ENCODE measurements around the gene NCKIPSD. TPM values are rescaled to one million over a fixed set of nuclear protein-coding genes. Genes with fewer than 3 reads are reported as not detected.

NCKIPSD gene
- polyA plus RNA-seq, 1 experiment: 25.4 TPM

GRCh38 chr3:48696156-48696555, 10.4 kb upstream of the NCKIPSD start:
- Histone ChIP-seq H3K4me3 (ENCODE audit: low read depth, low read length) (no peak overlapping the region), H3K27me3 (ENCODE audit: control insufficient read depth, insufficient read depth, low read length) (no peaks in the 10 kb centered on the region), H3K27ac (ENCODE audit: low read depth, low read length) (no peak overlapping the region), H3K9me3 (ENCODE audit: control insufficient read depth, insufficient read depth, low read length) (no peaks in the 10 kb centered on the region)
- TF ChIP-seq CTCF (IDR thresholded peaks at IDR 0.05; ENCODE audit: low read depth, low read length): no peak
- CTCF ChIA-PET: interaction anchor here (1.0 to 1.1 kb wide), 2 partner anchors 10 to 43 kb away, joined by 3 to 4 read pairs; no protein-coding TSS in a partner anchor
- DNase-seq (ENCODE audit: low read depth, low spot score): no peak
- POLR2A ChIA-PET: interaction anchor here (0.5 to 0.7 kb wide), 2 partner anchors 95 to 243 kb away, joined by 3 to 5 read pairs; no protein-coding TSS in a partner anchor

- DNase-seq (ENCODE audit: low read depth, low spot score): no peak
- H3K4me3 ChIP-seq (ENCODE audit: low read depth, low read length): peak overlapping the region; percentile 13; the same call in 1 of the 2 replicates
- no peaks in the 10 kb centered on the region for H3K9me3 ChIP-seq (ENCODE audit: control insufficient read depth, insufficient read depth, low read length)
- CTCF ChIA-PET: interaction anchor here (1.0 to 1.1 kb wide), 2 partner anchors 9 to 44 kb away, joined by 3 to 4 read pairs; no protein-coding TSS in a partner anchor
- peak overlapping the region; percentile 70 for H3K27ac ChIP-seq (ENCODE audit: low read depth, low read length)
- H3K27me3 ChIP-seq (ENCODE audit: control insufficient read depth, insufficient read depth, low read length): no peaks in the 10 kb centered on the region
- POLR2A ChIA-PET: no interaction called here
- TF ChIP-seq CTCF (IDR thresholded peaks at IDR 0.05; ENCODE audit: low read depth, low read length): no peak
Observed at GRCh38 chr3:48695393-48695753, 9.7 kb upstream of the NCKIPSD start.

GRCh38 chr3:48694610-48695392, 9.1 kb upstream of the NCKIPSD start:
- POLR2A ChIA-PET: no interaction called here
- no peaks in the 10 kb centered on the region for H3K9me3 ChIP-seq (ENCODE audit: control insufficient read depth, insufficient read depth, low read length)
- CTCF ChIA-PET: interaction anchor here (1.1 kb wide), 1 partner anchor 45 kb away, joined by 3 read pairs; no protein-coding TSS in a partner anchor
- no peak for TF ChIP-seq CTCF (IDR thresholded peaks at IDR 0.05; ENCODE audit: low read depth, low read length)
- peak overlapping the region; percentile 70 for H3K27ac ChIP-seq (ENCODE audit: low read depth, low read length)
- peak overlapping the region; percentile 13 for H3K4me3 ChIP-seq (ENCODE audit: low read depth, low read length)
- peak; percentile 51 for DNase-seq (ENCODE audit: low read depth, low spot score)
- H3K27me3 ChIP-seq (ENCODE audit: control insufficient read depth, insufficient read depth, low read length): no peaks in the 10 kb centered on the region

- H3K27ac ChIP-seq (ENCODE audit: low read depth, low read length): no peak overlapping the region
- peak overlapping the region; percentile 12; the same call in 1 of the 2 replicates for H3K4me3 ChIP-seq (ENCODE audit: low read depth, low read length)
- no peaks in the 10 kb centered on the region for H3K27me3 ChIP-seq (ENCODE audit: control insufficient read depth, insufficient read depth, low read length)
- TF ChIP-seq CTCF (IDR thresholded peaks at IDR 0.05; ENCODE audit: low read depth, low read length): no peak
- H3K9me3 ChIP-seq (ENCODE audit: control insufficient read depth, insufficient read depth, low read length): no peaks in the 10 kb centered on the region
- ChIA-PET POLR2A (no interaction called here), CTCF (no interaction called here)
- no peak for DNase-seq (ENCODE audit: low read depth, low spot score)
Observed at GRCh38 chr3:48693826-48694225, 8.1 kb upstream of the NCKIPSD start.

GRCh38 chr3:48692551-48692950, 6.8 kb upstream of the NCKIPSD start:
- no peak for DNase-seq (ENCODE audit: low read depth, low spot score)
- Histone ChIP-seq H3K4me3 (ENCODE audit: low read depth, low read length) (no peak overlapping the region), H3K27me3 (ENCODE audit: control insufficient read depth, insufficient read depth, low read length) (no peaks in the 10 kb centered on the region), H3K9me3 (ENCODE audit: control insufficient read depth, insufficient read depth, low read length) (no peaks in the 10 kb centered on the region), H3K27ac (ENCODE audit: low read depth, low read length) (no peak overlapping the region)
- ChIA-PET CTCF (interaction anchor here (1.4 kb wide), 1 partner anchor 47 kb away, joined by 5 read pairs; no protein-coding TSS in a partner anchor), POLR2A (interaction anchor here (0.6 kb wide), 1 partner anchor 28 kb away, joined by 7 read pairs; no protein-coding TSS in a partner anchor)
- TF ChIP-seq CTCF (IDR thresholded peaks at IDR 0.05; ENCODE audit: low read depth, low read length): no peak
